GM19395 (cell line): ENCODE results near the gene RASL11B.
A peak's percentile ranks its signal among the peaks of the same experiment; 100 is the strongest.

ENCODE experiments used
- ATAC-seq: cut with Tn5 transposase; IDR thresholded peaks from one replicate; pipeline ENCODE4 v1.9.1; 2021; ENCODE audit warnings: mild to moderate bottlenecking, moderate library complexity; ENCODE audit not compliant: unreplicated experiment

The RASL11B gene

DNA sequence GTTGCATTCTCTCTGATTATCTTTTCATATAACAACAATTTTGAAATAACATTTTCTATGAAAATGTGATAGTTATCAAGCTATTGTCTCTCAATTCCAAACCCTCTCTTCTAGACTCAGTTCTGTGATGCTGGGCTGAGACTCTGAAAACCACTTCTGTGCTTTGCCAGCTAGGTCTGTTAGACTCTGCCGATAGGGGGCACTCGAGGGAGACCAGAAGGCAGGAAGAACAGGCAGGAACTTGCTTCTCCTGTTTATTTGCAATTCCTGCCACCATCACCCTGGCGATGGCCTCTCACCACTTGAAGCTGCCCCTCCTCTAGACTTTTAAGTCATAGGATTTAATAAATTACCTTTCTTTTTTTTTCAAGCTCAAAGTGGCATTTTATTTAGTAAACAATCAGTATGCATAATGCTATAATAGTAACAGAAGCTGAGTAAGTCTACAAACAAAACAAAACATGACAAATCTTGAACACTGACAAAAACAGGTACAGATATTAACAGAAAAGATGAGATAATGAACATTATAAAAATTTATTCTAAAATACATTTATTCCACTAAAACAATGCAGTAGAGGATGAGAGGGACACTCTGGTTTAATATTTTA lies 49.7 kb downstream of the RASL11B start:
- peak; percentile 90 for ATAC-seq

- no peak for ATAC-seq
Observed at GRCh38 chr4:52912608-52913007, 50.5 kb downstream of the RASL11B start.

GRCh38 chr4:52914051-52914605 lies 52.0 kb downstream of the RASL11B start:
- ATAC-seq, result no peak

DNA sequence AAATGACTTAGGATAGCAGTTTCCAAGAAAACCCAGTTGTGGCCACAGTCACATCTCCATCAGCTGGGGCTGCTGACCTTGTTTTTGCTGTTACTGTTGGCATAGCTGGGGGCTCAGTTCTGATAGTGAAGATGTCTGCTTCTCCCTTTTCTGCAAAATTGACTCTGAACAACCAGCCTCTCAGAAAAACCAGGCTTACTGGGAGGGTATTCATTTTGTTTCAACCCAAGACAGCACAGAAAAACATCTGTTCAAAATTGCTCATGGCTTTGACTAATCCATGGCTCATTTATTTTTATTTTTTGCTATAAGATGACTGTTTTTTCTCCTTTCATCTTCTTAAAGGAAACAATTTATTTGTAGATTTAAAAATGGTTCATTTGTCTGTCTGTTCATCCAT lies 53.1 kb downstream of the RASL11B start:
- no peak for ATAC-seq

DNA sequence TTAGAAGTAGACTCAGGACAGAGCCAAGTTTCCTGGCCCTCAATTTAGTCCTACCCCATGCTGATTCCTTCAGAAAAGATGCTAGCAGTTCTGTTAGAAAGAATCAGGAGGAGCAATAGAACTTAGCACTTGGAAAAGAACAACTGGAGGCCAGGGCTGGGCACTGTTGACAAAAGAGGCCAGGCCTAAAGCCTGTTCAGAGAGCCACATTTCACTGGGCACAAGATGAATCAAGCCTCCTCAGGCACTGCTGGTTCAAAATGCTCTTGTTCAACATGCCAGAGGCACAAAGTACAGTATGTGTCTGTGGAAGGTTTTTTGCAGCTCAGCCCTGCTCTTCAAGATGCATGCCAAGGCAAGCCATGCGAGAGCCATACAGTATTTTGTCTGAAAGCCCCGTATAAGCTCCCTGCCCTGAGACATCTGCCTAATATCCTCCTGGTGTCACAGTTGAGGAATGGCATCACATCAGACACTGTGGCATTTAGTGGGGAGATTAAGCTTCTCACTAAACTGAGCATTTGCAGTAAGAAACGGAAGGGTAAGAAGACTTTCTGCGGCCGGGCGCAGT lies 53.7 kb downstream of the RASL11B start:
- ATAC-seq, result no peak
